NCI-H2227 treated with DMSO at 0.1 percent for 48 hours (cell line): ENCODE data around the gene GCLC.
"Not testable (repeated sequence)": the region's sequence is repeated elsewhere in the genome, so short reads cannot be mapped to it uniquely, and the experiment has no call there.

Source experiments
- DNase-seq: peaks from one replicate; lab custom pipeline; 2025; lab: John Stamatoyannopoulos, UW

Gene GCLC

GRCh38 chr6:53492860-53493634 is 51.9 kb downstream of the GCLC start:
- DNase-seq: peak; percentile 68

GRCh38 chr6:53487080-53487479 is 57.8 kb downstream of the GCLC start:
- no peak for DNase-seq

GRCh38 chr6:53486679-53487078 is 58.2 kb downstream of the GCLC start:
- no peak for DNase-seq

GRCh38 chr6:53484476-53485280 is 60.2 kb downstream of the GCLC start:
- DNase-seq: peak; percentile 46

- no peak for DNase-seq
Observed at GRCh38 chr6:53483423-53484353, 61.2 kb downstream of the GCLC start.

- DNase-seq: no peak
Observed at GRCh38 chr6:53481323-53481722, 63.6 kb downstream of the GCLC start.

- not testable (repeated sequence) for DNase-seq
Observed at GRCh38 chr6:53480774-53481173, 64.1 kb downstream of the GCLC start.

- DNase-seq: no peak
Observed at GRCh38 chr6:53479871-53480270, 65.0 kb downstream of the GCLC start.

- no peak for DNase-seq
Observed at GRCh38 chr6:53476964-53477363, 67.9 kb downstream of the GCLC start.

GRCh38 chr6:53474010-53474409 is 70.9 kb downstream of the GCLC start:
- no peak for DNase-seq

GRCh38 chr6:53469163-53469562 is 75.7 kb downstream of the GCLC start:
- DNase-seq: no peak

- DNase-seq: no peak
Observed at GRCh38 chr6:53466257-53466656, 78.6 kb downstream of the GCLC start.

- DNase-seq: no peak
Observed at GRCh38 chr6:53465732-53466131, 79.2 kb downstream of the GCLC start.

GRCh38 chr6:53464927-53465460 is 79.9 kb downstream of the GCLC start:
- no peak for DNase-seq

- DNase-seq: no peak
Observed at GRCh38 chr6:53464483-53464882, 80.4 kb downstream of the GCLC start.

- DNase-seq: no peak
Observed at GRCh38 chr6:53461696-53462095, 83.2 kb downstream of the GCLC start.

GRCh38 chr6:53461041-53461656 is 83.8 kb downstream of the GCLC start:
- DNase-seq: no peak

GRCh38 chr6:53458105-53458866 is 86.6 kb downstream of the GCLC start:
- no peak for DNase-seq

- no peak for DNase-seq
Observed at GRCh38 chr6:53456809-53457208, 88.1 kb downstream of the GCLC start.

GRCh38 chr6:53455678-53456077 is 89.2 kb downstream of the GCLC start:
- DNase-seq: no peak

GRCh38 chr6:53451165-53451564 is 93.7 kb downstream of the GCLC start:
- DNase-seq: no peak
